ENCODE results near the gene PARD6B.
"Not testable (repeated sequence)": the region's sequence is repeated elsewhere in the genome, so short reads cannot be mapped to it uniquely, and the experiment has no call there.

Gene PARD6B

GRCh38 chr20:50786703-50787102 is 55.3 kb downstream of the PARD6B start:
- no peaks in the 10 kb centered on the region for H3K36me3 Mint-ChIP-seq (ENCODE audit: insufficient read depth)
- no peaks in the 10 kb centered on the region for H3K4me1 Mint-ChIP-seq
- H3K9me3 Mint-ChIP-seq: no peaks in the 10 kb centered on the region
- peak overlapping the region; percentile 71 for H3K27ac Mint-ChIP-seq (ENCODE audit: low read depth)
- H3K27me3 Mint-ChIP-seq: peaks cover 9% of the 10 kb centered on the region
- DNase-seq (ENCODE audit: low spot score in 2 of 2) (no peak), ATAC-seq (replicated peaks; ENCODE audit: extremely low read depth, poor library complexity, severe bottlenecking) (no peak)
- H3K4me3 Mint-ChIP-seq: no peak overlapping the region

- DNase-seq (ENCODE audit: low spot score in 2 of 2) (no peak), ATAC-seq (replicated peaks; ENCODE audit: extremely low read depth, poor library complexity, severe bottlenecking) (no peak)
- Mint-ChIP-seq H3K4me3 (no peak overlapping the region), H3K27me3 (peaks cover 9% of the 10 kb centered on the region), H3K36me3 (ENCODE audit: insufficient read depth) (no peaks in the 10 kb centered on the region), H3K9me3 (no peaks in the 10 kb centered on the region), H3K4me1 (no peaks in the 10 kb centered on the region), H3K27ac (ENCODE audit: low read depth) (peak overlapping the region; percentile 71)
These were observed 55.8 kb downstream of the PARD6B start for GRCh38 chr20:50787181-50787580.

- DNase-seq (ENCODE audit: low spot score in 2 of 2) (no peak), ATAC-seq (replicated peaks; ENCODE audit: extremely low read depth, poor library complexity, severe bottlenecking) (no peak)
- Mint-ChIP-seq H3K4me3 (no peak overlapping the region), H3K27me3 (peaks cover 9% of the 10 kb centered on the region), H3K36me3 (ENCODE audit: insufficient read depth) (no peaks in the 10 kb centered on the region), H3K27ac (ENCODE audit: low read depth) (no peak overlapping the region), H3K4me1 (no peaks in the 10 kb centered on the region), H3K9me3 (no peaks in the 10 kb centered on the region)
These were observed 56.9 kb downstream of the PARD6B start for GRCh38 chr20:50788045-50788991.

- DNase-seq (ENCODE audit: low spot score in 2 of 2): no peak
- no peaks in the 10 kb centered on the region for H3K9me3 Mint-ChIP-seq
- H3K4me1 Mint-ChIP-seq: no peaks in the 10 kb centered on the region
- H3K4me3 Mint-ChIP-seq: peak overlapping the region; percentile 18
- H3K36me3 Mint-ChIP-seq (ENCODE audit: insufficient read depth): no peaks in the 10 kb centered on the region
- H3K27me3 Mint-ChIP-seq: no peaks in the 10 kb centered on the region
- no peak for ATAC-seq (replicated peaks; ENCODE audit: extremely low read depth, poor library complexity, severe bottlenecking)
- no peak overlapping the region for H3K27ac Mint-ChIP-seq (ENCODE audit: low read depth)
These were observed 58.7 kb downstream of the PARD6B start for GRCh38 chr20:50789968-50790650.

GRCh38 chr20:50790651-50791277 is 59.4 kb downstream of the PARD6B start:
- Mint-ChIP-seq H3K27ac (ENCODE audit: low read depth) (no peak overlapping the region), H3K9me3 (no peaks in the 10 kb centered on the region), H3K27me3 (no peaks in the 10 kb centered on the region), H3K4me1 (peaks cover 3% of the 10 kb centered on the region), H3K36me3 (ENCODE audit: insufficient read depth) (peaks cover 2% of the 10 kb centered on the region), H3K4me3 (no peak overlapping the region)
- DNase-seq (ENCODE audit: low spot score in 2 of 2): peak; percentile 47 to 60
- peak; percentile 45 for ATAC-seq (replicated peaks; ENCODE audit: extremely low read depth, poor library complexity, severe bottlenecking)

- Mint-ChIP-seq H3K4me1 (peaks cover 5% of the 10 kb centered on the region), H3K4me3 (peak overlapping the region; percentile 38), H3K27me3 (no peaks in the 10 kb centered on the region), H3K27ac (ENCODE audit: low read depth) (no peak overlapping the region), H3K36me3 (ENCODE audit: insufficient read depth) (peaks cover 4% of the 10 kb centered on the region), H3K9me3 (no peaks in the 10 kb centered on the region)
- DNase-seq (ENCODE audit: low spot score in 2 of 2): no peak
- no peak for ATAC-seq (replicated peaks; ENCODE audit: extremely low read depth, poor library complexity, severe bottlenecking)
These were observed 61.6 kb downstream of the PARD6B start for GRCh38 chr20:50792708-50793574.

GRCh38 chr20:50793575-50794016 is 62.2 kb downstream of the PARD6B start:
- not testable (repeated sequence) for H3K27me3 Mint-ChIP-seq; H3K27ac Mint-ChIP-seq (ENCODE audit: low read depth); DNase-seq (ENCODE audit: low spot score in 2 of 2); ATAC-seq (replicated peaks; ENCODE audit: extremely low read depth, poor library complexity, severe bottlenecking); H3K36me3 Mint-ChIP-seq (ENCODE audit: insufficient read depth); H3K9me3 Mint-ChIP-seq; H3K4me1 Mint-ChIP-seq
- H3K4me3 Mint-ChIP-seq: peak overlapping the region; percentile 79

GRCh38 chr20:50794181-50794845 is 62.9 kb downstream of the PARD6B start:
- Mint-ChIP-seq H3K4me3 (peak overlapping the region; percentile 79), H3K36me3 (ENCODE audit: insufficient read depth) (peaks cover 4% of the 10 kb centered on the region), H3K4me1 (peaks cover 10% of the 10 kb centered on the region), H3K9me3 (no peaks in the 10 kb centered on the region), H3K27me3 (no peaks in the 10 kb centered on the region), H3K27ac (ENCODE audit: low read depth) (no peak overlapping the region)
- ATAC-seq (replicated peaks; ENCODE audit: extremely low read depth, poor library complexity, severe bottlenecking) (no peak), DNase-seq (ENCODE audit: low spot score in 2 of 2) (no peak)

- H3K27me3 Mint-ChIP-seq: no peaks in the 10 kb centered on the region
- ATAC-seq (replicated peaks; ENCODE audit: extremely low read depth, poor library complexity, severe bottlenecking): peak; percentile 85
- H3K36me3 Mint-ChIP-seq (ENCODE audit: insufficient read depth): peaks cover 4% of the 10 kb centered on the region
- no peaks in the 10 kb centered on the region for H3K9me3 Mint-ChIP-seq
- peak; percentile 72 to 79 for DNase-seq (ENCODE audit: low spot score in 2 of 2)
- peaks cover 13% of the 10 kb centered on the region for H3K4me1 Mint-ChIP-seq
- H3K4me3 Mint-ChIP-seq: peak within 1 kb of the TSS; percentile 79
- no peak within 1 kb of the TSS for H3K27ac Mint-ChIP-seq (ENCODE audit: low read depth)
These were observed 63.7 kb downstream of the PARD6B start, which contains the start of gene BCAS4 for GRCh38 chr20:50794846-50795634. Gene BCAS4 (plus strand): TSS chr20:50795061. CDS start chr20:50795084, 23 bp downstream.

- peaks cover 4% of the 10 kb centered on the region for H3K36me3 Mint-ChIP-seq (ENCODE audit: insufficient read depth)
- DNase-seq (ENCODE audit: low spot score in 2 of 2) (no peak), ATAC-seq (replicated peaks; ENCODE audit: extremely low read depth, poor library complexity, severe bottlenecking) (no peak)
- H3K27ac Mint-ChIP-seq (ENCODE audit: low read depth): no peak overlapping the region
- H3K4me1 Mint-ChIP-seq: peaks cover 16% of the 10 kb centered on the region
- H3K27me3 Mint-ChIP-seq: no peaks in the 10 kb centered on the region
- H3K9me3 Mint-ChIP-seq: no peaks in the 10 kb centered on the region
- H3K4me3 Mint-ChIP-seq: no peak overlapping the region
These were observed 65.8 kb downstream of the PARD6B start for GRCh38 chr20:50797142-50797541.

DNA sequence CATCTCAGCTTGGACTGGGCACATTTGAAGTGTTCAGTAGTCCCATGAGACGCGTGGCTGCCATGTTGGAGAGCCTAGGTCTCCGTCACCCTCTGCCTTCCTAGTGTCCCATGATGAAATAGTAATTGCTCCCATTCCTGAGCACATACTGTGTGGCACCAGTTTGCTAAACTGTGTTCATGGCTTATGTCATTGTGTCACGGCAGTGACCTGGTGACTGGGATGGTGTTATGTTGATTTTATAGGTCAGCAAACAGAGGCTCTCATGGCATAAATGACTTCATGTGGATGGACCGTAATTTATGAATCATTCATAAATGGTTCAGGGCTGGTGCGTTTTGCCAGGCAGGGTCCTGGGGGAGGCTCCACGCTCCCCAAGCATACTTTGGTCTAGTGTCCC is 67.3 kb downstream of the PARD6B start:
- peaks cover 4% of the 10 kb centered on the region for H3K36me3 Mint-ChIP-seq (ENCODE audit: insufficient read depth)
- H3K9me3 Mint-ChIP-seq: no peaks in the 10 kb centered on the region
- H3K27me3 Mint-ChIP-seq: no peaks in the 10 kb centered on the region
- no peak overlapping the region for H3K4me3 Mint-ChIP-seq
- no peak for ATAC-seq (replicated peaks; ENCODE audit: extremely low read depth, poor library complexity, severe bottlenecking)
- no peak for DNase-seq (ENCODE audit: low spot score in 2 of 2)
- no peak overlapping the region for H3K27ac Mint-ChIP-seq (ENCODE audit: low read depth)
- peaks cover 16% of the 10 kb centered on the region for H3K4me1 Mint-ChIP-seq

All from central memory CD8-positive, alpha-beta T cell (primary cell).